Tibial artery (tissue), 4 donors: ENCODE measurements around the gene CRY1.
"Not testable (repeated sequence)": the region's sequence is repeated elsewhere in the genome, so short reads cannot be mapped to it uniquely, and the experiment has no call there.

ENCODE experiments used
- DNase-seq, 2 donors: peaks; one replicate each; pipeline ENCODE4 v3.0.0-alpha.2; 2019
- H3K27ac ChIP-seq, 2 donors: fragments of 200-600 bp; sonication (generic) in 1 of 2; 1 replicate in 1 of 2; 2 replicates in 1 of 2; pipeline ENCODE4 v1.5.1; 2018 to 2019; ENCODE audit warnings: mild to moderate bottlenecking in 1 of 2
- H3K27me3 ChIP-seq, 2 donors: fragments of 200-600 bp; sonication (generic) in 1 of 2; one replicate each; pipeline versions ENCODE4 v1.5.1 to v1.6.0; 2016 to 2019
- H3K36me3 ChIP-seq, 3 donors: fragments of 200-600 bp; sonication (generic) in 2 of 3; one replicate each; pipeline ENCODE4 v1.5.1; 2016 to 2019; ENCODE audit warnings: mild to moderate bottlenecking in 2 of 3
- H3K4me1 ChIP-seq, 4 donors: fragments of 200-600 bp; sonication (generic) in 2 of 4; 1 replicate in 3 of 4; 2 replicates in 1 of 4; pipeline ENCODE4 v1.5.1; 2016 to 2019
- H3K4me3 ChIP-seq, 2 donors: fragments of 200-600 bp; sonication (generic) in 1 of 2; 1 replicate in 1 of 2; 2 replicates in 1 of 2; pipeline ENCODE4 v1.5.1; 2018 to 2019; ENCODE audit warnings: mild to moderate bottlenecking in 2 of 2
- H3K9me3 ChIP-seq, 3 donors: fragments of 200-600 bp; sonication (generic) in 1 of 3; one replicate each; pipeline ENCODE4 v1.5.1; 2016 to 2019
- CTCF ChIP-seq, 2 experiments: fragments of 200-600 bp in 1 of 2; fragments of 450-650 bp in 1 of 2; IDR thresholded peaks; one replicate each; pipeline ENCODE4 v1.5.1; 2017 to 2019; ENCODE audit warnings: antibody characterized with exemption in 2 of 2, mild to moderate bottlenecking in 1 of 2, moderate library complexity in 1 of 2
- intact Hi-C: fragments of 100-400 bp; cut with DNase I; formaldehyde crosslinking; loops from one replicate; pipeline ENCODE4 v1.15.0; 2023; ENCODE audit warnings: low total_unique reads

CRY1 gene

GRCh38 chr12:107031061-107031460, 62.3 kb downstream of the CRY1 start:
- Histone ChIP-seq H3K9me3 (no peaks in the 10 kb centered on the region), H3K36me3 (no peaks in the 10 kb centered on the region), H3K27me3 (no peaks in the 10 kb centered on the region), H3K4me3 (no peak overlapping the region), H3K4me1 (peaks cover 0 to 51% (median 15%) of the 10 kb centered on the region in 4 donors), H3K27ac (no peak overlapping the region)
- no peak for TF ChIP-seq CTCF (IDR thresholded peaks at IDR 0.05)
- DNase-seq = no peak
- intact Hi-C loops = loop anchor here (10.0 kb wide), 1 partner anchor 64 kb away; the partner anchor contains the start of gene CRY1

- H3K36me3 ChIP-seq = no peaks in the 10 kb centered on the region
- H3K9me3 ChIP-seq = no peaks in the 10 kb centered on the region
- DNase-seq = no peak
- no peak overlapping the region for H3K4me3 ChIP-seq
- peaks cover 0 to 56% (median 15%) of the 10 kb centered on the region in 4 donors for H3K4me1 ChIP-seq
- TF ChIP-seq CTCF (IDR thresholded peaks at IDR 0.05) = no peak
- intact Hi-C loops = no loop called here
- peak overlapping the region in 1 of 2 donors; percentile 79 for H3K27ac ChIP-seq
- H3K27me3 ChIP-seq = no peaks in the 10 kb centered on the region
These were observed 64.3 kb downstream of the CRY1 start for GRCh38 chr12:107029081-107029480.

DNA sequence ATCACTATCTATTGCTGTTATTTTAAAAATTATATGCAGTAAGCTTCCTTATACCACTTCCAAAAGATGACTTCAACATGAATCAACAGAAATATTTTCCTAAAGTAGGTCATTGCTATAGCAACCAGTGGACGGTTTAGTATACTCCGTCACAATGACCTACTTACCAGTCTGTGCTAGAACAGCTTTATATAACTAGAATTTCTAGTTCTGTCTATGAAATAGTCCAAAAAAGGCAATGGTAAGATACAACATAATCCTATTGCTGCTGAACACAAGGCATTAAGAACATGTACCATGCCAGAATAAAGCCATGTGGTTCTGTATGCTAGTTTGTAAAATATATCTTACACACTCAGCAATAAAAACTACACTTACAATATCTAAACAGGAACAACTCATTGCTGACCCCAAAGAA, 65.7 kb downstream of the CRY1 start:
- TF ChIP-seq CTCF (IDR thresholded peaks at IDR 0.05) = no peak
- Histone ChIP-seq H3K4me3 (no peak overlapping the region), H3K4me1 (peaks cover 0 to 56% (median 15%) of the 10 kb centered on the region in 4 donors), H3K9me3 (no peaks in the 10 kb centered on the region), H3K36me3 (no peaks in the 10 kb centered on the region), H3K27ac (peak overlapping the region; percentile 78 to 79), H3K27me3 (no peaks in the 10 kb centered on the region)
- DNase-seq = no peak
- intact Hi-C loops = no loop called here

DNA sequence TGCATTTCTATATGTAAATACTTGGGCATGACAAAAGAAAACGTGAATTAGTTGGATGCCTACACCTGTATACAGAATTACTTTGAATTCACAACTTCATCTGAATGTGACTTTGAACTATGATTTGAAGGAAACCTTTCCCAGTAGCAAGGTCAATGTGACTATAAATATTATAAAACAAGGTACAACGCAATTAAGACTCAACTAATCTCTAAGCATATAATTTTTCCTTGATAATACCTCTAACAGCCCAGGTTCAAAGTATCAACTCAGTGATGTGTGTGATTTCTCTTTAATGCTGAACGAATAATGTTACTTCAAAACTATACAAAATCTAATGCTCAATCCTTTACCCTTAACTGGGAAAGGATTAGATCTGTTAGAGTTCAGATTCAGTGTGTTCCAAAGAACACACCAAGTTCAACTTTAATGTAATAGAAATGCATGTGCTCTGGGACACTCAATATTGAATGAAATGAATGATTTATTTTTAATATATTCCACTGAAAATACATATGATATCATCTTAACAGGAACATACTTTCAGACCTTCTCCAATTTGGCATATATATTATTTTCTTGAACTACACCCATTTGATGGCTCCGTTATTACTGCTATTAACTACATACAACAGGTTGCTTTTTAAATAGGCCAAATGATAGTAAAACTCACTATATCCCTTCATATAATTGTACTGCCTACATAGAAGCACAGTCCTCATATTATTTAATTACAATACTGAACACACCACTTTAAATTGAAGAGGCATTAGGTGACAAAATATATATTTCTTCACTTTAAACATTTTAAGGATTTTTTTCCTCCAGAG, 66.3 kb downstream of the CRY1 start:
- no peak for TF ChIP-seq CTCF (IDR thresholded peaks at IDR 0.05)

DNA sequence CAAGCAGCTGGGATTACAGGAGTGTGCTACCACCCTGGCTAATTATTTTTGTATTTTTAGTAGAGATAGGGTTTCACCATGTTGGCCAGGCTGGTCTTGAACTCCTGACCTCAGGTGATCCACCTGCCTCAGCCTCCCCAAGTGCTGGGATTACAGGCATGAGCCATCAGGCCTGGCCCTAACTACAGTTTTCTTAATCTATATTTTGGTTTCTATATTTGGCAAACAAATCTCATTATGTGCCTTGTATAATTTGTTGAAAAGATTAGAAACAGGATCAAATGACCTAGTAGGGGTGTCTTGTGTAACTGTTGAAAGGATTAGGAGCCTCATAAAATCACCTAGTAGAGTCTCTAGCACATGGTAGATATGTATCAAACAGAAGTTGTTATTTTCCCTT, 67.0 kb downstream of the CRY1 start:
- H3K4me3 ChIP-seq, intact Hi-C loops, H3K9me3 ChIP-seq, DNase-seq, H3K36me3 ChIP-seq, H3K27me3 ChIP-seq: not testable (repeated sequence)
- Histone ChIP-seq H3K27ac (peak overlapping the region; percentile 78 to 79), H3K4me1 (peaks cover 0 to 54% (median 13%) of the 10 kb centered on the region in 4 donors)

More for the DNA sequence above, 66.3 kb downstream of the CRY1 start:
- H3K9me3 ChIP-seq = no peaks in the 10 kb centered on the region
- H3K4me1 ChIP-seq = peaks cover 0 to 56% (median 15%) of the 10 kb centered on the region in 4 donors
- no peaks in the 10 kb centered on the region for H3K27me3 ChIP-seq
- no peak overlapping the region for H3K4me3 ChIP-seq
- H3K36me3 ChIP-seq = no peaks in the 10 kb centered on the region
- no peak for DNase-seq
- peak overlapping the region; percentile 78 to 79 for H3K27ac ChIP-seq
- intact Hi-C loops = no loop called here

DNA sequence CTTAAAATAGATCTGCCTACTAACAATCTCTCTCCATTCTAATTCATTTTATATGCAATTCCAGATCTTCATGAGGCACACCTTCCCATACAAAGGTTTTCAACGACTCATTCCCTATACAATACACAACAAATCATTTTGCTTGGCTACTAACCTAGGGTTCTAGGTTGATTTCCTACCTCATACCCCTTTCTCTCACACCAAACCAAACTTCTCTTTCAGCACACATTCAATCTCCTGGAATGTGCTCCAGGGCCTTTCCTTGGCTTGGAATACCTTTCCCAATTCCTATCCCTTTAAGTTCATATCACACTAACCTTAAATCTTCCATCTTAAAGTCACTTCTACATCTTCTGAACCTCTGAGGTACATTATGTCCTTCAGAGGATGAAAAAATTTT, 67.7 kb downstream of the CRY1 start:
- TF ChIP-seq CTCF (IDR thresholded peaks at IDR 0.05) = no peak

More for the DNA sequence above, 67.7 kb downstream of the CRY1 start:
- Histone ChIP-seq H3K27me3 (no peaks in the 10 kb centered on the region), H3K4me1 (peaks cover 0 to 47% (median 11%) of the 10 kb centered on the region in 4 donors), H3K27ac (peak overlapping the region in 1 of 2 donors; percentile 29), H3K4me3 (no peak overlapping the region), H3K9me3 (no peaks in the 10 kb centered on the region), H3K36me3 (peaks cover under 1 to 6% (median 6%) of the 10 kb centered on the region in 3 donors)
- intact Hi-C loops = no loop called here
- DNase-seq = no peak
